NCI-H2081 treated with DMSO at 0.1 percent for 48 hours (cell line): ENCODE results near the gene ARHGAP26.

Source experiments
- DNase-seq: peaks from one replicate; lab custom pipeline; 2025; lab: John Stamatoyannopoulos, UW

Gene ARHGAP26

DNA sequence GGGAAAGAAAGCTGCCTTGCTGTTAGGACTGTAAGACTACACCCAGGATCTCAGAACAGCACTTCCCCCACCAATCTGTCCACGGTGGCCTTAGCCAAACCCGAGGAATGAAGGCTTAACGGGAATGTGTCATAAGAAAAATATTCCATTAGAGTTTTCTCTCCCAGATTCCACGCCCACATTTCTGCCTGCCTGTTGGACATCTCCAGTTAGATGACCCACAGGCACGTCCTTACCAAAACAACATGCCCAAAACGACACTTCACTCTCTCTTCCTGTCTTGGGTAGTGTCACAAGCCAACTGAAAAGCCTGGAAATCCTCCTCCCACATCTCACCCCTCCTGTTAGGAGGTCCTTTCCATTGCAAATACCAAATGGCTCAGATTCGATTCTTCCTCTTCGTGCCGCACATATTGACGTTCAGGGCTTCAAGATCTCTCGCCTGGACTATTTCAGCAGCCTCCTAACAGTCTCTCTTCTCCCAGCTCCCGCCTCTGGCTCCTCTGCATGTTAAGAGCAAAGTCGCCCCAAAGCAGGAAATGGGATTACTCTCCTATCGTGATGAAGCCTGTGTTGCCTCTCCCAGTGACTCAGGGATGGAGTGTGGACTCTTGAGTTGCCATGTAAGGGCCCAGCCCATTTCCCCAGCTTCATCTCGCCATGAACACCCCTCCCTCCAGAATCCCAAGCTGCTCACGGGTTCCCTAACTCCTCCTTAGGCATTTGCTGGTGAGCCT is 474.0 kb downstream of the ARHGAP26 start:
- no peak for DNase-seq

DNA sequence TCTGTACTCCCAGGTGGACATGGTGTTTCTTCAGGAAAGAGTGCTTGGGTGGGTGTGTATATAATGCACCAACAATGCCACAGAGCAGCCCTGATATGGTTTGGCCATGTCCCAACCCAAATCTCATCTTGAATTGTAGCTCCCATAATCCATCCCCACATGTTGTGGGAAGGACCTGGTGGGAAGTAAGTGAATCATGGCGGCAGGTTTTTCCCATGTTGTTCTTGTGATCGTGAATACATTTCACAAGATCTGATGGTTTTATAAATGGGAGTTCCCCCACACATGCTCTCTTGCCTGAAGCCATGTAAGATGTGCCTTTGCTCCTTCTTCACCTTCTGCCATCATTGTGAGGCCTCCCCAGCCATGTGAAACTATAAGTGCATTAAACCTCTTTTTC is 474.8 kb downstream of the ARHGAP26 start:
- DNase-seq = no peak

DNA sequence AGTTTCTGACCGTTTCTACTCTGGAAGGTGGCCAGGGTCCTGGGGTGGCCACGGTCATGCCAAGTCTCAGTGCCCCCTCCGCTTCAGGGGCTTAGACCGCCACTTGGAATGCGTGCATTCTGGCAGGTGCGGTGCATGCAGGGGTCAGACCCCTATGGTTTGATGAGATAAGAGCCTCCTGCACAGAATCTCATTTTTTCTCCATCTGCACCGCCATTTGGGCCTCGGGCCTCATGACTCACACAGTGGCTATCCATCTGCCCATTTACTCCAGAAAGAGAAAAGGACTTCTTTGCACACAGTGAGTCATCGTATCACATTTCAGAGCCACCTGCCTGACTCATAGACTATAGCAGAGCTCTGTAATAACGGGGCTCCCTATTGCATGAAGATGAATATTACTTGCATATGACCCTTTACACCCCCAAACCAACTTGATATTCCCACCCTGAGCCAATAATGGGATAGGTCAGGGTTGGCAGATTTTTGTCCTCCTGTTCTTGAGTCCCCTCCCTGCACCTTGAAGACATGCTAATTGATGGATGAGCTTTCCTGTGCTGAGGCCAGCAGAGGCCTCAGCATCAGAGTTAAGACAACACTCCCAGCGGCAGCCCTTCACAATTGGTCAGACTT is 475.9 kb downstream of the ARHGAP26 start:
- DNase-seq = no peak

DNA sequence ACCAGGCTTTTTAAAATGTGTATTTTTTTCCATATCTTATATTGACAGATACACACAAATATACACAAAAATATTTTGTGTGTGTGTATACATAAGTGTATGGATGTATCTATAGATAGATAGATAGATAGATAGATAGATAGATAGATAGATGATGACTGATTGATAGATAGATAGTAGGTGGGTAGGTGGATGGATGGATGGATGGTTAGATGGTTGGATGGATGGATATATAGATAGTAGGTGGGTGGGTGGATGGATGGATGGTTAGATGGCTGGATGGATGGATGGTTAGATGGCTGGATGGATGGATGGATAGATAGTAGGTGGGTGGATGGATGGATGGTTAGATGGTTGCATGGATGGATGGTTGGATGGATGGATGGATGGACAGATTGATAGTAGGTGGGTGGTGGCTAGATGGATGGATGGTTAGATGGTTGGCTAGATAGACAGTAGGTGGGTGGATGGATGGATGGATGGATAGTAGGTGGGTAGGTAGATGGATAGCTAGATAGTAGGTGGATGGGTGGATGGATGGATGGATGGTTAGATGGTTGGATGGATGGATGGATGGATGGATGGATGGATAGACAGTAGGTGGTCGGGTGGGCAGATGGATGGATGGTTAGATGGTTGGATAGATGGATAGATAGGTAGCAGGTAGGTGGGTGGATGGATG is 477.1 kb downstream of the ARHGAP26 start:
- no peak for DNase-seq

DNA sequence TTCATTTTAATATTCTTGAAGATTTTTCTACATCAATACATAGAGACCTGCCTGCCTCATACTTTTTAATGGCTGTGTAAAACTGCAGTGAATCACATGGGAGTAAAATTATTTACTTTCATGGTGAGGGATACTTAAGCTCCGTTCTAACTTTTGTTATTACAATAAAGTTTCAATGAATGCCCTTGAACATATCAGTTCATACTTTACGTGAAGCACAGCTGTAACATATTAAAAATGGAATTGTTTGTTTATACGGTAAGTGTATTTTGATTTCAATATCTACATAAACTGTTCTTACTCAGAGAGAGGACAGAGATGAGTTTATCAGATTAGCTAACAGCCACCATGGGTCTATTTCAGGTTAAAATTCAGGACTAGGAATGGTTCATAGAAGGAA is 478.2 kb downstream of the ARHGAP26 start:
- no peak for DNase-seq

DNA sequence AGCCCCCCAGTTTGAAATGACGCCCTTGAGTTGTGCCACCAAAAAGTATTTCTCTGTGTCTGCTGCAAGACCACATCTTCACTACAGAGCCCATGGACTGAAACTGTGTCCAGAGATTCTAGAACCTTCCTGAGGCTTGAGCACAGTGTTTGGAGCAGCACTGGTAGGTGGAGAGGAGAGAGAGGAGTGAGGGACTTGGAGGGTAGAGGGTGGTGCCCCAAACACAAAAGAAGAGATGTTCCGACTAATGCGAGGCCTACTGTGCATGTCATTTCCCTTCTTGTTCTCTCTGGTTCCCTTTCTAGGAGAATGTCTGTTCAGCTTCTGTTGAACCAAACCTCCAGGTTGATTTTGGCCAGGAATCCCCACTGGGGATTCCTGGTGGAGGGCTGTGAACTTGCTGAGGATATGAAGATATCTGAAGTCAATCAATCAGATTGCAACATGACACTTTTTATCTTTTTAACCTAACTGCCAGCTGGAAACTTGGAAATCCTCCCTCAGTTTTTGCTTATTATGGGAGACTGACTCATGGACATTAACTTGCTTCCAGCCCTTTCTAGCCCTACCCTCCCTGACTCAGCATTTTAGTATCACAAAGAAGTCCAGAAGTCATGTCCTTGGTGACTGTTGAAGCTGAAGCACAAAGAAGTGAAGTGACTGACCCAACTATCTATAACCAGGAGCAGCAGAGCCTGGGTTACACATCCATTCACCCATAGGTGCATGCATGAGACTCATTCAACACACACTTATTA is 478.8 kb downstream of the ARHGAP26 start:
- no peak for DNase-seq

DNA sequence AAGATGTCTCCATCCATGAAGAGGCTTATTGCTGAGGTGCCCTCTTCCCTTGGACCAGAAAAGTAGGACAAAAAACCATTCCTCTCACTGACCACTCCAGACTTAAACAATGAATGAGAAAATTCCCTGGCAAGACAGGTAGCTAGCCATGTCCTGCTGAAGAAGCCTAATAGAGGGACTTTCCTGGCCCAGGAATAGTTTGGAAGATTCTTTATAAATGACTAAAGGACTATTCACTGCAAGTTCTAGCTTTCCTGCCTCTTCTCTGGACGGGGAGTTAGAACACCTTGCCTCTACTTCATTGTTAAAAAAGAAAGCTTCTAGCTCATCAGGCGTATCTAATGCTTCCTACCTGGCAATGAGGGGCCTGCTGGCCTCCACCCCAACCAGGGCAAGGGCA is 479.7 kb downstream of the ARHGAP26 start:
- DNase-seq = no peak

DNA sequence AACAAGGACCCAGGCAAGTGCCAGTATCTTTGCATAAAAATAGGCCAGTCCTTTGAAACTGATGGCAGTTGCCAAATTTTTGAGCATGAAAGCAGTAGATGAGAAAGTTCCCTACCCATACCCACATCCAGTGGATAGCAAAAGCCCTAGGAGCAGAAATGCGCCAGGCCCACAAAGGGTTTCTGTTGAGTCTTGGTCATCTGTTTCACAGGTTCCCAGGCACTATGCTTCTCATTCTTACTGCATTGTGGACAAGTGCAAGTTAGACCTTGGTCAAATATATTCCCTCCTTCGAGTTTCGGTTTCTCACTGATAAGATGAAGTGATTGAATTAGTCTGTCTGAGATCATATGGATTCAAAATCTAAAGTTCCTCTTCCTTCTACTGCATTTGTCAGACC is 481.0 kb downstream of the ARHGAP26 start:
- DNase-seq = no peak

DNA sequence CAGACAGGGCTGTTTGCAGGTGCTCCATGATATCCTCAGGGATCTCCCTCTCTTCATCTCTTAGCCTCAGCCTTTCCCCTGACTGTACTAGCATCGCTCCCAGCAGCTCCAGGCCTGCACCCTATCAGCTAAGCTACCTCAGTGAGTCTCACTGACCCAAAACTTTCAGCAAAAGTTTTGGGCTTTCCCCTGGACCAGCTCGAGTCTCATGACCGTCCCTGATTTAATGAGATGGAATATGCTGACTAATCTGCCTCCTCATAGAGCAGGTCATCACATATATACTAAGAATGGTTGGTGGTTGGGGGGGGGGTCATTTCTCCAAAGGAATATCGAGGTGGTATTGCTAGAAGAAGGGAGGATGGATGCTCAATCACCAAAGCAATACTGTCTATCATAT is 481.8 kb downstream of the ARHGAP26 start:
- no peak for DNase-seq

DNA sequence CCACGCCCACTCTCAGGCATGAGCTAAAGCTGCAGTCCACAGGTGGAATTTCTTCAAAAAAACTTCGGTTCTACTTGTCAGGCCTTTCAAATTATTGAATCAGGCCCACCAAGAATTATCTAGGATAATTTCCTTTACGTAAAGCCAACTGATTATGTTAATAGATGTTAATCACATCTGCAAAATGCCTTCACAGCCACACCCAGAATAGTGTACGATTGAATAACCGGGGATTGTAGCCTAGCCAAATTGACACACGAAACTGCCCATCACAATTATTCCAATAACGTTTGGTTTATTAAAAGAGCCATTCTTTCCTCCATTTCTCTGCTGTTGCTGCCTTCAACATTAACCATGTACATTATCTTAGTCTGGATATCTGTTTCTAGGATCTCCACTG is 484.6 kb downstream of the ARHGAP26 start:
- DNase-seq = no peak

DNA sequence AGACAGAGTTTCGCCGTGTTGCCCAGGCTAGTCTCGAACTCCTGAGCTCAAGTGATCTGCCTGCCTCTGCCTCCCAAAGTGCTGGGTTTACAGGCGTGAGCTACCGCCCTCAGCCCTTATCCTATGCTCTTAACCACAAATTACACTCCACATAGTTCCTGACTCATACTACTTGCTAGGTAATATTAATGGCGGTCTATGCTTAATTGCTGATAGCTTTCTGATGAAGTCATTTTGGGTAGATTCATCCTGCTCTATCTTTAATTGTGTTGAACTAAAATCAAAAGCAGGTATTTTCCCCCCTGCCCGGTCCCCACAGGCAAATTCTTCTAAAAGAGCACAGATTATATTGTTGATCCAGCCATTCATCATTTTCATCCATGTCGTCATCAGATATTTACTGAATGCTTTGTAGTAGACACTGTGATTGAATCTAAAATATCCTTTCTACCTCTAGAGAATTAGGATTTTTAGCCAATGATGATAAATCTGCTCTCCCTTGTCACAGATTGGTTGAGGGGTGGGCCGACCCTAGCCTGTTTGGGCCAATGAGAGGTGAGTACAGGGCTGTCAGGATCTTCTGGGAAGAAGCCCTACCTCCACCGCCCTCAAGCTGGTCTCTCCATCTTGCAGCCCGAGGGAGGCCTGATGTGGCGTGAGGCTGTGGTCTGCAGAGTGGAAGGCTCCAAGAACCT is 488.5 kb downstream of the ARHGAP26 start:
- no peak for DNase-seq

DNA sequence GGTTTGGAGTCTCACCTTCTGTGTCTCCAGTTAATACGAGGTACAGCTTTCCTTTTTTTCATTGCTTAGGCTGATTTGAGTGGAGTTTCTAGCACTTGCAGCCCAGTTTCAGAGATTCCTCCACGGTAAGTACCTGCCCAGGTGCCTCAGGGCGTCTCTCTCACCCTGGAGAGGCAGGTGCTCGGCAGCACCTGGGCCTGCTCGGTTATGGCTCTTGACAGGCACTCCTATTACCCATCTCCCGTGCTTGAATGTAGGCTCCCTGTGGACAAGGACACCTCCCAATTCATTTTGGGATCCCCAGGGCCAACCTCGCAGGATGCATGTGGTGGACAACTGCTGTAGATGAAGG is 489.1 kb downstream of the ARHGAP26 start:
- DNase-seq = no peak

DNA sequence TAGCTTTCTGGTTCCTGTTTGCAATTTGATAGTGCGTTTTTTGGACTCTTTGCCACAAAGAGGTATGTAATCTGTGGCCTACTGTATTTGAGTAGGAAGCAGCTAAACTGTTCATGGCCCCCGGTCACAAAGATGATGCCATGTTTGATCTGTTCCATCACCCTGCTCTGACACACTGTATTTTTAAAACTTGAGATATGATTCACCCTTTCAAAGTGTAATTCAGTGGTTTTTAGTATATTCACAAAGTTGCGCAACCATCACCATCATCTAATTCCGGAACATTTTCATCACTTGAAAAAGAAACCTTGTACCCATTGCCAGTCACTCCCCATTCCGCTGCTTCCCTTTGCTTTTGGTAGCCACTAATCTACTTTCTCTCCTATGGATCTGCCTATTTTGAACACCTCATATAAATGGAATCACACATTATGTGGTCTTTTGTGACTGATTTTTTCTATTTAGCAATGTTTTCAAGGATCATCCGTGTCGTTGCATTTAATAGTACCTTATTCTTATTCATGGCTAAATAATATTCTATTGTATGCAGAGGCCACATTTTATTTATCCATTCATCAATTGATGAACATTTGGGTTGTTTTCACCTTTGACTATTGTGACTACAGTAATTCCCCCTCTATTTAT is 491.7 kb downstream of the ARHGAP26 start:
- no peak for DNase-seq

DNA sequence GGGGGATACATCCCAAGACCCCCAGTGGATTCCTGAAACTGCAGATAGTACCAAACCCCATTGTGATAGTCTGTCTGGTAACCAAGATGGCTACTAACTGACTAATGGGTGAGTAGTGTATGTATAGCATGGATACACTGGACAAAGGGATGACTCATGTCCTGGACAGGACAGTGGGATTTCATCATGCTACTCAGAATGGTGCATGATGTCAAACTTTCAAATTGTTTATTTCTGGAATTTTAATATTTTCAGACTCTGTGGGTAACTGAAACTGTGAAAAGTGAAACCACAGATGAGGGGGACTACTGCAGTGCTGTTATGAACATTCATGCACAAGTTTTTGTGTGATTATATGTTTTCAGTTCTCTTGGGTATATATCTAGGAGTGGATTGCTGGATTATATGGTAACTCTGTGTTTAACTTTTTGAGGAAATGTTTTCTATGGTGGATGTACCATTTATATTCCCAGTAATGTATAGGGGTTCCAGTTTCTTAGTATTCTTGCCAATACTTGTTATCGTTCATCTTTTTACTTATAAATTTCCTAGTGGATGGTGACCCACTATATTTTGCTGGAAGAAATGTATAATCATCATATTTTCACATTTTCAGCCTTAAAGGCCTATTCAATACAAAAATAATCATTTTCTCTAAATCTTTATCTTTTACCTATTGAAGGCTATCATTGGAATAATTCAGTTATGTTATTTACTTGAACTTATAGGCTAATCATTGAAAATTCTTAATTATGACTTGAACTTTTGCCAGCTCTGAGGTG is 492.4 kb downstream of the ARHGAP26 start:
- DNase-seq = no peak

DNA sequence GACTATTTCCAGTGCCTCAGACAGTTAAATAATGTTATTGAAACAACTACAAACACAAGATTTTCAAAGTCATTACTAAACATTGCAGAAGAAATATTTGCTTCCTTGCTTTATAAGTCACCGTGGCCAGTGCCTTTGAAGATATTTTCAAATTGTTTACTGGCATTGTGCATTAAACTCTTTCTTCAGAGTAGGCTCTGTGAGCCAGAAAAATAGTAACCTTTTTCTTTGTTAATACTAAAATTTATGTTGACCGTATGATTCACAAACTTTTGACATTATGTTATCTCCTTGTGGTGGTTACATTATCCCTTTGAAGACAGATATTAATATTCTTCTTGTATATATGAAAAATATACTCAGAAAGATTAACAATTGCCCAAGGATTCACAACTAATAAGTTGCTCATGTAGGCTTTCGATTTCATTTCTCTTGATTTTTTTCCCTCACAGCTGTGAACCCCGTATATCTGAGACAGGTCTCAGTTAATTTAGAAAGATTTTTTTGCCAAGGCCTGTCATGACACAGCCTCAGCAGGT is 493.2 kb downstream of the ARHGAP26 start:
- no peak for DNase-seq

DNA sequence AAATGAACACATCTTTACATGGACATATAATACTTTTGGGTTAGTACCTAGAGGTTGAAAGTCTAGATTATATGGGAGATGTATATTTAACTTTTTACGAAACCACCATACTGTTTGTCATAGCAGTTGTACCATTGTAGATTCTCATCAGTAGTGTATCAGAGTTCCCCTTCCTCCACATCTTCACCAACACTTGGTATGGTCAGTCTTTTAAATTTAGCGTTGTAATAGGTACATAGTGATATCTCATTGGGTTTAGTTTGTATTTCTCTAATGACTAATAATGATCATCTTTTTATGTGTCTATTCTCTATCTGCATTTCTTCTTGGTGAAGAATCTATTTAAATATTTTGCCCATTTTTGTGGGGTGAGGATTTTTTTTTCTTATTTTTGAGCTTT is 495.8 kb downstream of the ARHGAP26 start:
- no peak for DNase-seq

DNA sequence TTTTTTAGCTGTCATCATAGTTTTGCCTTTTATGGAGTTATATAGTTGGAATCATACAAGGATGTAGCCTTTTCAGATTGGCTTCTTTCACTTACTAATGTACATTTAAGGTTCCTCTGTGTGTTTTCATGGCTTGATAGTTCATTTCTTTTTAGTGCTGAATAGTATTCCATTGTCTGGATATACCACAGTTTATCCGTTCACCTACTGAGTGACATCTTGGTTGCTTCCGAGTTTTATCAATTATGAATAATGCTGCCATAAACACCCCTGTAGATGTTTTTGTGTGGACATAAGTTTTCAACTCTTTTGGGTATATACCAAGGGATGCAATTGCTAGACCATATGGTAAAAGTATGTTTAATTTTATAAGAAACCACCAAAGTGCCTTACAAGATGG is 497.0 kb downstream of the ARHGAP26 start:
- DNase-seq = no peak

DNA sequence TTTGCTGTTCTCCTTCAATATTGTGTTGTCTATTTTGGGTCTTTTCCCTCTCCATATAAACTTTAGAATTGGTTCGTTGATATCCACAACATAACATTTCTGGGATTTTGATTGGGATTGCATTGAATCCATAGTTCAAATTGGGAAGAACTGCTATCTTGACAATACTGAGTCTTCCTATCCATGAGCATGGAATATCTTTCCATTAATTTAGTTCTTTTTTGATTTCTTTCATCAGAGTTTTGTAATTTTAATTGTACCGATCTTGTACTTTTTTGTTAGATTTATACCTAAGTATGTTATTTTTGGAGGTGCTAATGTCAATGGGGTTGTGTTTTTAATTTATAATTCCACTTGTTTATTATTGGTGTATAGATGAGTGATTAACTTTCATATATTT is 498.2 kb downstream of the ARHGAP26 start:
- DNase-seq = no peak

DNA sequence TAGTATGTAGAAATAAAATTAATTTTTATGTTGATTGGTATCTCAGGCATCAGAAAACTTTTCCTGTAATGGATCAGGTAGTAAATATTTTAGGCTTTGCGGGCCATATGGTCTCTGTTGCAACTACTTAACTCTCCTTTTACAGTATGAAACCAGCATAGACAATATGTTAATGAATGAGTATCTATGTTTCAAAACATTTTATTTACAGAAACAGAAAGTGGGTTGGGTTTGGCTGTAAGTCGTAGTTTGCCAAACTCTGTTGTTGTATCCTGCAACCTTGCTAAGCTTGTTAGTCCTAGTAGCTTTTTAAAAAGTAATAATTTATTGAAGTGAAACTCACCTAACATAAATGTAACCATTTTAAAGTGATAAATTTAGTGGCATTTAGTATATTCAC is 501.3 kb downstream of the ARHGAP26 start:
- DNase-seq = no peak

DNA sequence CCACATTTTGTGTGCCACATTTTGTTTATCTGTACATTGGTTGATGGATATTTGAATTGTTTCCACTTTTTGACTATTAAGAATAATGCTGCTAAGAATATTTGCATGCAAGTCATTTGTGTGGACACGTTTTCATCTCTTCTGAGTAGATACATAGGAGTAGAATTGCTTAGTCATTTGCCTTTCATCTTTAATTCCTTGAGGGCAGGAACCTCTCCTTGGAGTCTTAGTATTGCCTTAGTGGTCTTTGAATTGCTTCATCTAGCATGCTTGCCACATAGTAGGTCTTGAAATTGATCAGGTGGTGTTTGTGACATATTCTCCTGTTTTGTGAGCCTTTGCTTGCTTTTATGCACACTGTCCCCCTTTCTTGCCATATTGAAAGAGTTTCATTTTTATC is 504.8 kb downstream of the ARHGAP26 start:
- DNase-seq = no peak
